Upper lobe of left lung (tissue), 6 donors: ENCODE data around the gene ZFAND5. TPM values are rescaled to one million over a fixed set of nuclear protein-coding genes. Genes with fewer than 3 reads are reported as not detected.

Source experiments
- ATAC-seq, 2 donors: fragments of 200-7000 bp; cut with Tn5 transposase; one replicate each; pipeline ENCODE4 v1.9.1; 2022; ENCODE audit warnings: mild to moderate bottlenecking in 2 of 2, moderate library complexity in 2 of 2; ENCODE audit not compliant: low FRiP score in 2 of 2
- DNase-seq, 2 donors: peaks; one replicate each; pipeline ENCODE4 v3.0.0-alpha.2; 2019 to 2020
- H3K27ac ChIP-seq, 4 donors: fragments of 200-600 bp; sonication (generic); one replicate each; pipeline ENCODE4 v1.5.1; 2016 to 2019
- H3K27me3 ChIP-seq, 4 donors: fragments of 200-600 bp; sonication (generic); one replicate each; pipeline ENCODE4 v1.5.1; 2017 to 2019
- H3K36me3 ChIP-seq, 4 donors: fragments of 200-600 bp; sonication (generic); one replicate each; pipeline ENCODE4 v1.5.1; 2016 to 2019
- H3K4me1 ChIP-seq, 4 donors: fragments of 200-600 bp; sonication (generic); one replicate each; pipeline ENCODE4 v1.5.1; 2018 to 2019
- H3K4me3 ChIP-seq, 4 donors: fragments of 200-600 bp; sonication (generic); one replicate each; pipeline ENCODE4 v1.5.1; 2017 to 2019; ENCODE audit warnings: mild to moderate bottlenecking in 2 of 4, moderate library complexity in 1 of 4
- H3K9me3 ChIP-seq, 4 donors: fragments of 200-600 bp; sonication (generic); one replicate each; pipeline ENCODE4 v1.5.1; 2018 to 2019
- EP300 ChIP-seq, 4 donors: sonication (generic); formaldehyde crosslinking; IDR thresholded peaks; one replicate each; pipeline ENCODE4 v1.5.1; 2017; ENCODE audit warnings: antibody characterized with exemption in 4 of 4, control low read depth in 2 of 4
- POLR2A ChIP-seq, 4 donors: fragments of 450-650 bp; IDR thresholded peaks; one replicate each; pipeline ENCODE4 v1.5.1; 2016 to 2017; ENCODE audit warnings: antibody characterized with exemption in 4 of 4, mild to moderate bottlenecking in 2 of 4
- POLR2AphosphoS5 ChIP-seq, 2 donors: sonication (generic); formaldehyde crosslinking; IDR thresholded peaks; one replicate each; pipeline ENCODE4 v1.5.1; 2017; ENCODE audit warnings: antibody characterized with exemption in 2 of 2
- WGBS, 2 donors: methylation state at CpG; one replicate each; pipeline ENCODE4 v1.1.5; 2017 to 2018; 5-methylcytosine and 5-hydroxymethylcytosine counted together
- total RNA-seq, 6 donors: library from RNA; depleted of rRNA in 4 of 6; stranded (reverse); fragments of >200 nt in 4 of 6; gene quantifications; one replicate each; pipeline versions ENCODE4 v1.1.0 to v1.2.1, GENCODE V29; 2016 to 2021
- TF ChIP-seq, protein P1 (sequence below), 6 experiments: fragments of 450-650 bp in 4 of 6; fragments of 200-600 bp in 2 of 6; sonication (generic) in 2 of 6; IDR thresholded peaks; one replicate each; pipeline ENCODE4 v1.5.1; 2016 to 2019; ENCODE audit warnings: antibody characterized with exemption in 6 of 6
- donor health status: DM: no; HTN: no; CAD: no; lungs with moderate emphysema.
- donor health status: DM: no; HTN: yes; CAD: no; lungs with severe emphysema.

Gene ZFAND5
- total RNA-seq, 6 donors from 2014 or later = 199 to 483 (median 293) TPM

GRCh38 chr9:72315510-72316311 is 49.3 kb downstream of the ZFAND5 start:
- WGBS, 2 donors = 23 to 26% methylated on average over 10 of the region's 10 CpGs
- TF ChIP-seq POLR2A (IDR thresholded peaks at IDR 0.05) (peak in 1 of 4 donors; percentile 26), POLR2AphosphoS5 (IDR thresholded peaks at IDR 0.05) (peak; percentile 79 to 81), EP300 (IDR thresholded peaks at IDR 0.05) (peak in 1 of 4 donors; percentile 57)
- TF ChIP-seq, protein P1, sequence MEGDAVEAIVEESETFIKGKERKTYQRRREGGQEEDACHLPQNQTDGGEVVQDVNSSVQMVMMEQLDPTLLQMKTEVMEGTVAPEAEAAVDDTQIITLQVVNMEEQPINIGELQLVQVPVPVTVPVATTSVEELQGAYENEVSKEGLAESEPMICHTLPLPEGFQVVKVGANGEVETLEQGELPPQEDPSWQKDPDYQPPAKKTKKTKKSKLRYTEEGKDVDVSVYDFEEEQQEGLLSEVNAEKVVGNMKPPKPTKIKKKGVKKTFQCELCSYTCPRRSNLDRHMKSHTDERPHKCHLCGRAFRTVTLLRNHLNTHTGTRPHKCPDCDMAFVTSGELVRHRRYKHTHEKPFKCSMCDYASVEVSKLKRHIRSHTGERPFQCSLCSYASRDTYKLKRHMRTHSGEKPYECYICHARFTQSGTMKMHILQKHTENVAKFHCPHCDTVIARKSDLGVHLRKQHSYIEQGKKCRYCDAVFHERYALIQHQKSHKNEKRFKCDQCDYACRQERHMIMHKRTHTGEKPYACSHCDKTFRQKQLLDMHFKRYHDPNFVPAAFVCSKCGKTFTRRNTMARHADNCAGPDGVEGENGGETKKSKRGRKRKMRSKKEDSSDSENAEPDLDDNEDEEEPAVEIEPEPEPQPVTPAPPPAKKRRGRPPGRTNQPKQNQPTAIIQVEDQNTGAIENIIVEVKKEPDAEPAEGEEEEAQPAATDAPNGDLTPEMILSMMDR (IDR thresholded peaks at IDR 0.05) = no peak
- H3K4me3 ChIP-seq = peak overlapping the region in 1 of 4 donors; percentile 25
- H3K4me1 ChIP-seq = peaks cover 14 to 33% (median 28%) of the 10 kb centered on the region in 4 donors
- ATAC-seq = peak; percentile 73 to 92
- no peaks in the 10 kb centered on the region for H3K27me3 ChIP-seq
- DNase-seq = peak in 1 of 2 donors; percentile 89
- H3K27ac ChIP-seq = peak overlapping the region; percentile 68 to 85 (median 80)
- no peaks in the 10 kb centered on the region for H3K9me3 ChIP-seq
- no peaks in the 10 kb centered on the region for H3K36me3 ChIP-seq

GRCh38 chr9:72315089-72315509 is 49.9 kb downstream of the ZFAND5 start:
- peaks cover 14 to 33% (median 28%) of the 10 kb centered on the region in 4 donors for H3K4me1 ChIP-seq
- peak overlapping the region in 1 of 4 donors; percentile 25 for H3K4me3 ChIP-seq
- peak; percentile 56 to 78 for ATAC-seq
- no peak for TF ChIP-seq POLR2AphosphoS5 (IDR thresholded peaks at IDR 0.05)
- no peak for TF ChIP-seq EP300 (IDR thresholded peaks at IDR 0.05)
- TF ChIP-seq, protein P1 (IDR thresholded peaks at IDR 0.05) = no peak
- no peak for TF ChIP-seq POLR2A (IDR thresholded peaks at IDR 0.05)
- H3K36me3 ChIP-seq = no peaks in the 10 kb centered on the region
- H3K27me3 ChIP-seq = no peaks in the 10 kb centered on the region
- H3K27ac ChIP-seq = peak overlapping the region; percentile 68 to 85 (median 80)
- 3 to 7% methylated on average over 5 of the region's 5 CpGs for WGBS, 2 donors
- DNase-seq = peak in 1 of 2 donors; percentile 68
- H3K9me3 ChIP-seq = no peaks in the 10 kb centered on the region

DNA sequence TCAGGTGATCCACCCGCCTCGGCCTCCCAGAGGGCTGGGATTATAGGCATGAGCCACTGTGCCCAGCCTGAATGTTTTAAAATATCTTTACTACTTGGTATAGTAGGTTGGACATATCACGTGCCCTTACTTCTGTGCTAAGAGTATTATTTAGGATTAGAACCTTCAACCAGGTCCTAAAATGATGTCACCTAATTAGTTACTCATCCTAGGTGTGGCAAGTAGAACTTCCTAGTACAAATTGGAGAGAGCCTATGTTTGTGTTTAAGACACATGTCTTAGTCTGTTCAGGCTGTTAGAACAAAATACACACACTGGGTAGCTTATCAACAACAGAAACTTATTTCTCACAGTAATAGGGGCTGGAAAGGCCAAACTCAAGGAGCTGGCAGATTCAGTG is 51.5 kb downstream of the ZFAND5 start:
- no peaks in the 10 kb centered on the region for H3K9me3 ChIP-seq
- ATAC-seq (no peak), DNase-seq (no peak)
- H3K27ac ChIP-seq = peak overlapping the region in 3 of 4 donors; percentile 78 to 85 (median 82)
- H3K36me3 ChIP-seq = no peaks in the 10 kb centered on the region
- H3K4me1 ChIP-seq = peaks cover 14 to 33% (median 28%) of the 10 kb centered on the region in 4 donors
- TF ChIP-seq EP300 (IDR thresholded peaks at IDR 0.05) = no peak
- no peak for TF ChIP-seq POLR2A (IDR thresholded peaks at IDR 0.05)
- no peak for TF ChIP-seq POLR2AphosphoS5 (IDR thresholded peaks at IDR 0.05)
- 95 to 98% methylated on average over 3 of the region's 3 CpGs for WGBS, 2 donors
- no peak overlapping the region for H3K4me3 ChIP-seq
- no peaks in the 10 kb centered on the region for H3K27me3 ChIP-seq

DNA sequence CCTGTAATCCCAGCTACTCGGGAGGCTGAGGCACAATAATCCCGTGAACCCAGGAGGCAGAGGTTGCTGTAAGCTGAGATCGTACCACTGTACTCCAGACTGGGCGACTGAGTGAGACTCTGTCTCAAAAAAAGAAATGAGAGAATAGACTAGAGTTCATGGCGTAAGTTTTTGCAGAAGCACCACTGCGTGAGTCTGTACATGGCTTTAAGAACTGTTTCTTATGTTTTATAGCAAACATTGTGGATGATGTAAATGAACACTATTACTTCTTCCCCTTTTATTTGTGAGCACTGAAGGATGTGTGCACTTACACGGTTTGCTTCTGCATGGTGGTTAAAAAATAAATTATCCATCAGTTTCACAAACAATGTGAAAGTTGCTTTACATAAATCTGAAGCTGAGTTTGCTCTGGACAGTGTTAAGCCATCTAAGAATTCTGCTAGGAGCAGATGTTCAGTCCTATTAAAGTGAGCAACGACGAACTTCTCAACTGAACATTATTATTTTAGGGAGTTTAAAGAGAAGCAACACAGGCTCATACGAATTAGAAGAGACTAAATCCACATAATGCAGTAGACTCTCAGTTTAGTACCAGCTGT is 52.5 kb downstream of the ZFAND5 start:
- H3K27ac ChIP-seq = no peak overlapping the region
- ATAC-seq = no peak
- DNase-seq = no peak

More for the DNA sequence above, 52.5 kb downstream of the ZFAND5 start:
- WGBS, 2 donors = 77 to 78% methylated on average over 10 of the region's 10 CpGs
- Histone ChIP-seq H3K36me3 (no peaks in the 10 kb centered on the region), H3K4me3 (no peak overlapping the region), H3K4me1 (peaks cover 14 to 33% (median 28%) of the 10 kb centered on the region in 4 donors), H3K9me3 (no peaks in the 10 kb centered on the region), H3K27me3 (no peaks in the 10 kb centered on the region)
- TF ChIP-seq POLR2A (IDR thresholded peaks at IDR 0.05) (no peak), POLR2AphosphoS5 (IDR thresholded peaks at IDR 0.05) (no peak), EP300 (IDR thresholded peaks at IDR 0.05) (no peak)
- TF ChIP-seq, protein P1 (IDR thresholded peaks at IDR 0.05) = no peak
